HEK293 (cell line): Measurements from ENCODE around the gene HOXB4.

Experiments used
- BCL11B ChIP-seq: fragments of 450-650 bp; formaldehyde crosslinking; IDR thresholded peaks from 2 replicates; pipeline ENCODE4 v1.5.1; 2016; ENCODE audit warnings: low read depth, missing biosample characterization, missing genetic modification characterization
- GLIS2 ChIP-seq: fragments of 450-650 bp; formaldehyde crosslinking; IDR thresholded peaks from 2 replicates; pipeline ENCODE4 v1.5.1; 2016; ENCODE audit warnings: missing biosample characterization, missing genetic modification characterization
- KLF10 ChIP-seq: fragments of 450-650 bp; IDR thresholded peaks from 2 replicates; pipeline ENCODE4 v1.5.1; 2018; ENCODE audit warnings: missing biosample characterization, mild to moderate bottlenecking, missing genetic modification characterization
- REPIN1 ChIP-seq: fragments of 450-650 bp; formaldehyde crosslinking; IDR thresholded peaks from 2 replicates; pipeline ENCODE4 v1.5.1; 2017; ENCODE audit warnings: missing biosample characterization, missing genetic modification characterization, low read depth
- SCRT2 ChIP-seq: fragments of 450-650 bp; formaldehyde crosslinking; IDR thresholded peaks from 2 replicates; pipeline ENCODE4 v1.5.1; 2016; ENCODE audit warnings: missing biosample characterization, missing genetic modification characterization
- YY2 ChIP-seq: fragments of 450-650 bp; formaldehyde crosslinking; IDR thresholded peaks from 2 replicates; pipeline ENCODE4 v1.5.1; 2016; ENCODE audit warnings: missing biosample characterization, missing genetic modification characterization
- ZEB2 ChIP-seq: fragments of 450-650 bp; formaldehyde crosslinking; IDR thresholded peaks from 2 replicates; pipeline ENCODE4 v1.5.1; 2016; ENCODE audit warnings: missing biosample characterization, missing genetic modification characterization
- ZFP41 ChIP-seq: fragments of 450-650 bp; formaldehyde crosslinking; IDR thresholded peaks from 2 replicates; pipeline ENCODE4 v1.5.1; 2016; ENCODE audit warnings: missing biosample characterization, missing genetic modification characterization, borderline replicate concordance
- ZFP69B ChIP-seq: fragments of 450-650 bp; formaldehyde crosslinking; IDR thresholded peaks from 2 replicates; pipeline ENCODE4 v1.5.1; 2016; ENCODE audit warnings: missing biosample characterization, missing genetic modification characterization
- ZNF202 ChIP-seq: fragments of 450-650 bp; formaldehyde crosslinking; IDR thresholded peaks from 2 replicates; pipeline ENCODE4 v1.5.1; 2016; ENCODE audit warnings: missing biosample characterization, missing genetic modification characterization, borderline replicate concordance
- ZNF239 ChIP-seq: fragments of 450-650 bp; formaldehyde crosslinking; IDR thresholded peaks from 2 replicates; pipeline ENCODE4 v1.5.1; 2016; ENCODE audit warnings: missing biosample characterization, missing genetic modification characterization
- ZNF394 ChIP-seq: fragments of 450-650 bp; formaldehyde crosslinking; IDR thresholded peaks from 2 replicates; pipeline ENCODE4 v1.5.1; 2016; ENCODE audit warnings: missing biosample characterization, missing genetic modification characterization, mild to moderate bottlenecking, moderate library complexity, borderline replicate concordance
- ZNF510 ChIP-seq: fragments of 450-650 bp; formaldehyde crosslinking; IDR thresholded peaks from 2 replicates; pipeline ENCODE4 v1.5.1; 2018; ENCODE audit warnings: mild to moderate bottlenecking, missing genetic modification characterization, missing biosample characterization; ENCODE audit not compliant: insufficient replicate concordance
- ZNF585B ChIP-seq: fragments of 450-650 bp; formaldehyde crosslinking; IDR thresholded peaks from 2 replicates; pipeline ENCODE4 v1.5.1; 2016; ENCODE audit warnings: missing biosample characterization, missing genetic modification characterization
- ZNF776 ChIP-seq: fragments of 450-650 bp; formaldehyde crosslinking; IDR thresholded peaks from 2 replicates; pipeline ENCODE4 v1.5.0; 2017; ENCODE audit warnings: missing biosample characterization, missing genetic modification characterization, borderline replicate concordance
- TF ChIP-seq, protein P1 (sequence below): fragments of 450-650 bp; formaldehyde crosslinking; IDR thresholded peaks from 2 replicates; pipeline ENCODE4 v1.5.1; 2016; ENCODE audit warnings: missing biosample characterization, missing genetic modification characterization
- TF ChIP-seq, protein P2 (sequence below): sonication (generic); formaldehyde crosslinking; IDR thresholded peaks from 2 replicates; pipeline ENCODE4 v1.8.1; 2022; ENCODE audit warnings: mild to moderate bottlenecking, moderate library complexity, missing genetic modification reagents
- TF ChIP-seq, protein P3 (sequence below): fragments of 450-650 bp; formaldehyde crosslinking; IDR thresholded peaks from 2 replicates; pipeline ENCODE4 v1.5.1; 2016; ENCODE audit warnings: missing biosample characterization, missing genetic modification characterization, borderline replicate concordance
- TF ChIP-seq, protein P4 (sequence below): fragments of 450-650 bp; formaldehyde crosslinking; IDR thresholded peaks from 2 replicates; pipeline ENCODE4 v1.5.1; 2016; ENCODE audit warnings: missing biosample characterization, missing genetic modification characterization
- TF ChIP-seq, protein P5 (sequence below): fragments of 450-650 bp; formaldehyde crosslinking; IDR thresholded peaks from 2 replicates; pipeline ENCODE4 v1.5.1; 2016; ENCODE audit warnings: missing biosample characterization, missing genetic modification characterization
- TF ChIP-seq, protein P6 (sequence below): fragments of 450-650 bp; formaldehyde crosslinking; IDR thresholded peaks from 2 replicates; pipeline ENCODE4 v1.5.1; 2016; ENCODE audit warnings: missing biosample characterization, missing genetic modification characterization
- TF ChIP-seq, protein P7 (sequence below): fragments of 450-650 bp; formaldehyde crosslinking; IDR thresholded peaks from 2 replicates; pipeline ENCODE4 v1.5.1; 2016; ENCODE audit warnings: missing biosample characterization, missing genetic modification characterization

Gene HOXB4

DNA sequence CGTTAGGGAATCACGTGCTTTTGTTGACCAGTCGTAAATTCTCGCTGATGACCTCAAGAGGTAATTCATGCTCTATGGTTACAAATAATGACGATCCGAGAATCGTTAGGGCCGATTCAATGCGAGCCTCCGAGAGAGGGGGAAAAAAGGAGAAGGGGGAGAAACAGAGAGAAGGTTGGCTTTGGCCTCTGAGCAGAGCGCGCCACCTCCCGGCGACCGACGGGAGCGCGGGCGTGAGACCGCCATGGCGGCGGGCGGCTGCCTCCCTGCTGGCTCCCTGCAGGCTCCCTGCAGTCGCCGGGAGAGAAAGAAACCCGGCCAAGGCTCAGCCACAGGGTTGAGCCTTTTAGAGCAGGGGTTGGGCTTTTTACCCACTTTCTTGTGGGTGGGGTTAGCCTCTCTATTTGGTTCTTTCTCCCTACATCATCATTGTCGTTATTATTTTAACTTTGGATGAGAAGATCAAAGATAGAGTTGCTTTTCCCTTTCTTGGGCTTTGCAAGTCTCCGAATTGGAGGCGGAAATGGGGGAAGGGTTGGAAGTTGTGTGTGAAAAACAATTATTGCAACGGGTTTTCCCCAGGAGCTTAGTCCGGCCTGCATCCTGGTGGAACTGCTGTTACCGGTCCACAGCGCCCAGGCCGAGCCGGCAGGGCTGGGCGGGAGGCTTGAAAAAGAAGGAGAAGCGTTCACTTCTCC is 15.8 kb upstream of the HOXB4 start (continued):
- TF ChIP-seq, protein P1, sequence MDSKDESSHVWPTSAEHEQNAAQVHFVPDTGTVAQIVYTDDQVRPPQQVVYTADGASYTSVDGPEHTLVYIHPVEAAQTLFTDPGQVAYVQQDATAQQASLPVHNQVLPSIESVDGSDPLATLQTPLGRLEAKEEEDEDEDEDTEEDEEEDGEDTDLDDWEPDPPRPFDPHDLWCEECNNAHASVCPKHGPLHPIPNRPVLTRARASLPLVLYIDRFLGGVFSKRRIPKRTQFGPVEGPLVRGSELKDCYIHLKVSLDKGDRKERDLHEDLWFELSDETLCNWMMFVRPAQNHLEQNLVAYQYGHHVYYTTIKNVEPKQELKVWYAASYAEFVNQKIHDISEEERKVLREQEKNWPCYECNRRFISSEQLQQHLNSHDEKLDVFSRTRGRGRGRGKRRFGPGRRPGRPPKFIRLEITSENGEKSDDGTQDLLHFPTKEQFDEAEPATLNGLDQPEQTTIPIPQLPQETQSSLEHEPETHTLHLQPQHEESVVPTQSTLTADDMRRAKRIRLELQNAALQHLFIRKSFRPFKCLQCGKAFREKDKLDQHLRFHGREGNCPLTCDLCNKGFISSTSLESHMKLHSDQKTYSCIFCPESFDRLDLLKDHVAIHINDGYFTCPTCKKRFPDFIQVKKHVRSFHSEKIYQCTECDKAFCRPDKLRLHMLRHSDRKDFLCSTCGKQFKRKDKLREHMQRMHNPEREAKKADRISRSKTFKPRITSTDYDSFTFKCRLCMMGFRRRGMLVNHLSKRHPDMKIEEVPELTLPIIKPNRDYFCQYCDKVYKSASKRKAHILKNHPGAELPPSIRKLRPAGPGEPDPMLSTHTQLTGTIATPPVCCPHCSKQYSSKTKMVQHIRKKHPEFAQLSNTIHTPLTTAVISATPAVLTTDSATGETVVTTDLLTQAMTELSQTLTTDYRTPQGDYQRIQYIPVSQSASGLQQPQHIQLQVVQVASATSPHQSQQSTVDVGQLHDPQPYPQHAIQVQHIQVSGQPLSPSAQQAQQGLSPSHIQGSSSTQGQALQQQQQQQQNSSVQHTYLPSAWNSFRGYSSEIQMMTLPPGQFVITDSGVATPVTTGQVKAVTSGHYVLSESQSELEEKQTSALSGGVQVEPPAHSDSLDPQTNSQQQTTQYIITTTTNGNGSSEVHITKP = peak; percentile 98
- TF ChIP-seq REPIN1 (no peak), ZNF394 (peak; percentile 20; the same call in 1 of the 2 replicates), SCRT2 (no peak), ZFP69B (tag by site-specific recombination) (peak; percentile 76), ZNF776 (tag by site-specific recombination) (no peak), KLF10 (peak; percentile 23; the same call in 1 of the 2 replicates), BCL11B (tag by site-specific recombination) (peak; percentile 69; the same call in 1 of the 2 replicates), ZNF585B (tag by site-specific recombination) (no peak), GLIS2 (tag by site-specific recombination) (peak; percentile 93), ZNF239 (no peak), YY2 (peak; percentile 87), ZEB2 (tag by site-specific recombination) (peak; percentile 90), ZNF202 (tag by site-specific recombination) (no peak), ZFP41 (tag by site-specific recombination) (no peak), ZNF510 (no peak)
- TF ChIP-seq, protein P2, sequence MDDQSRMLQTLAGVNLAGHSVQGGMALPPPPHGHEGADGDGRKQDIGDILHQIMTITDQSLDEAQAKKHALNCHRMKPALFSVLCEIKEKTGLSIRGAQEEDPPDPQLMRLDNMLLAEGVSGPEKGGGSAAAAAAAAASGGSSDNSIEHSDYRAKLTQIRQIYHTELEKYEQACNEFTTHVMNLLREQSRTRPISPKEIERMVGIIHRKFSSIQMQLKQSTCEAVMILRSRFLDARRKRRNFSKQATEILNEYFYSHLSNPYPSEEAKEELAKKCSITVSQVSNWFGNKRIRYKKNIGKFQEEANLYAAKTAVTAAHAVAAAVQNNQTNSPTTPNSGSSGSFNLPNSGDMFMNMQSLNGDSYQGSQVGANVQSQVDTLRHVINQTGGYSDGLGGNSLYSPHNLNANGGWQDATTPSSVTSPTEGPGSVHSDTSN = no peak
- TF ChIP-seq, protein P3, sequence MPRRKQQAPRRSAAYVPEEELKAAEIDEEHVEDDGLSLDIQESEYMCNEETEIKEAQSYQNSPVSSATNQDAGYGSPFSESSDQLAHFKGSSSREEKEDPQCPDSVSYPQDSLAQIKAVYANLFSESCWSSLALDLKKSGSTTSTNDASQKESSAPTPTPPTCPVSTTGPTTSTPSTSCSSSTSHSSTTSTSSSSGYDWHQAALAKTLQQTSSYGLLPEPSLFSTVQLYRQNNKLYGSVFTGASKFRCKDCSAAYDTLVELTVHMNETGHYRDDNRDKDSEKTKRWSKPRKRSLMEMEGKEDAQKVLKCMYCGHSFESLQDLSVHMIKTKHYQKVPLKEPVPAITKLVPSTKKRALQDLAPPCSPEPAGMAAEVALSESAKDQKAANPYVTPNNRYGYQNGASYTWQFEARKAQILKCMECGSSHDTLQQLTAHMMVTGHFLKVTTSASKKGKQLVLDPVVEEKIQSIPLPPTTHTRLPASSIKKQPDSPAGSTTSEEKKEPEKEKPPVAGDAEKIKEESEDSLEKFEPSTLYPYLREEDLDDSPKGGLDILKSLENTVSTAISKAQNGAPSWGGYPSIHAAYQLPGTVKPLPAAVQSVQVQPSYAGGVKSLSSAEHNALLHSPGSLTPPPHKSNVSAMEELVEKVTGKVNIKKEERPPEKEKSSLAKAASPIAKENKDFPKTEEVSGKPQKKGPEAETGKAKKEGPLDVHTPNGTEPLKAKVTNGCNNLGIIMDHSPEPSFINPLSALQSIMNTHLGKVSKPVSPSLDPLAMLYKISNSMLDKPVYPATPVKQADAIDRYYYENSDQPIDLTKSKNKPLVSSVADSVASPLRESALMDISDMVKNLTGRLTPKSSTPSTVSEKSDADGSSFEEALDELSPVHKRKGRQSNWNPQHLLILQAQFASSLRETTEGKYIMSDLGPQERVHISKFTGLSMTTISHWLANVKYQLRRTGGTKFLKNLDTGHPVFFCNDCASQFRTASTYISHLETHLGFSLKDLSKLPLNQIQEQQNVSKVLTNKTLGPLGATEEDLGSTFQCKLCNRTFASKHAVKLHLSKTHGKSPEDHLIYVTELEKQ (tag by site-specific recombination) = no peak; the same call in 1 of the 2 replicates
- TF ChIP-seq, protein P4, sequence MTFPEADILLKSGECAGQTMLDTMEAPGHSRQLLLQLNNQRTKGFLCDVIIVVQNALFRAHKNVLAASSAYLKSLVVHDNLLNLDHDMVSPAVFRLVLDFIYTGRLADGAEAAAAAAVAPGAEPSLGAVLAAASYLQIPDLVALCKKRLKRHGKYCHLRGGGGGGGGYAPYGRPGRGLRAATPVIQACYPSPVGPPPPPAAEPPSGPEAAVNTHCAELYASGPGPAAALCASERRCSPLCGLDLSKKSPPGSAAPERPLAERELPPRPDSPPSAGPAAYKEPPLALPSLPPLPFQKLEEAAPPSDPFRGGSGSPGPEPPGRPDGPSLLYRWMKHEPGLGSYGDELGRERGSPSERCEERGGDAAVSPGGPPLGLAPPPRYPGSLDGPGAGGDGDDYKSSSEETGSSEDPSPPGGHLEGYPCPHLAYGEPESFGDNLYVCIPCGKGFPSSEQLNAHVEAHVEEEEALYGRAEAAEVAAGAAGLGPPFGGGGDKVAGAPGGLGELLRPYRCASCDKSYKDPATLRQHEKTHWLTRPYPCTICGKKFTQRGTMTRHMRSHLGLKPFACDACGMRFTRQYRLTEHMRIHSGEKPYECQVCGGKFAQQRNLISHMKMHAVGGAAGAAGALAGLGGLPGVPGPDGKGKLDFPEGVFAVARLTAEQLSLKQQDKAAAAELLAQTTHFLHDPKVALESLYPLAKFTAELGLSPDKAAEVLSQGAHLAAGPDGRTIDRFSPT (tag by site-specific recombination) = peak; percentile 35; the same call in 1 of the 2 replicates
- TF ChIP-seq, protein P5, sequence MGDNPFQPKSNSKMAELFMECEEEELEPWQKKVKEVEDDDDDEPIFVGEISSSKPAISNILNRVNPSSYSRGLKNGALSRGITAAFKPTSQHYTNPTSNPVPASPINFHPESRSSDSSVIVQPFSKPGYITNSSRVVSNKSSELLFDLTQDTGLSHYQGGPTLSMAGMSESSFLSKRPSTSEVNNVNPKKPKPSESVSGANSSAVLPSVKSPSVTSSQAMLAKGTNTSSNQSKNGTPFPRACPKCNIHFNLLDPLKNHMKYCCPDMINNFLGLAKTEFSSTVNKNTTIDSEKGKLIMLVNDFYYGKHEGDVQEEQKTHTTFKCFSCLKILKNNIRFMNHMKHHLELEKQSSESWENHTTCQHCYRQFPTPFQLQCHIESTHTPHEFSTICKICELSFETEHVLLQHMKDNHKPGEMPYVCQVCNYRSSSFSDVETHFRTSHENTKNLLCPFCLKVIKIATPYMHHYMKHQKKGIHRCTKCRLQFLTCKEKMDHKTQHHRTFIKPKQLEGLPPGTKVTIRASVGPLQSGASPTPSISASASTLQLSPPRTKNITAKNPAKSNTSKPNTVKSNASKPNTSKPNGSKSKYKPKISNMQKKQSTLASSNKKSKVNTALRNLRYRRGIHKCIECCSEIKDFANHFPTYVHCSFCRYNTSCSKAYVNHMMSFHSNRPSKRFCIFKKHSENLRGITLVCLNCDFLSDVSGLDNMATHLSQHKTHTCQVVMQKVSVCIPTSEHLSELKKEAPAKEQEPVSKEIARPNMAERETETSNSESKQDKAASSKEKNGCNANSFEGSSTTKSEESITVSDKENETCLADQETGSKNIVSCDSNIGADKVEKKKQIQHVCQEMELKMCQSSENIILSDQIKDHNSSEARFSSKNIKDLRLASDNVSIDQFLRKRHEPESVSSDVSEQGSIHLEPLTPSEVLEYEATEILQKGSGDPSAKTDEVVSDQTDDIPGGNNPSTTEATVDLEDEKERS (tag by site-specific recombination) = no peak
- TF ChIP-seq, protein P6, sequence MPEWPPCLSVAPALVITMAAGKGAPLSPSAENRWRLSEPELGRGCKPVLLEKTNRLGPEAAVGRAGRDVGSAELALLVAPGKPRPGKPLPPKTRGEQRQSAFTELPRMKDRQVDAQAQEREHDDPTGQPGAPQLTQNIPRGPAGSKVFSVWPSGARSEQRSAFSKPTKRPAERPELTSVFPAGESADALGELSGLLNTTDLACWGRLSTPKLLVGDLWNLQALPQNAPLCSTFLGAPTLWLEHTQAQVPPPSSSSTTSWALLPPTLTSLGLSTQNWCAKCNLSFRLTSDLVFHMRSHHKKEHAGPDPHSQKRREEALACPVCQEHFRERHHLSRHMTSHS = no peak
- TF ChIP-seq, protein P7, sequence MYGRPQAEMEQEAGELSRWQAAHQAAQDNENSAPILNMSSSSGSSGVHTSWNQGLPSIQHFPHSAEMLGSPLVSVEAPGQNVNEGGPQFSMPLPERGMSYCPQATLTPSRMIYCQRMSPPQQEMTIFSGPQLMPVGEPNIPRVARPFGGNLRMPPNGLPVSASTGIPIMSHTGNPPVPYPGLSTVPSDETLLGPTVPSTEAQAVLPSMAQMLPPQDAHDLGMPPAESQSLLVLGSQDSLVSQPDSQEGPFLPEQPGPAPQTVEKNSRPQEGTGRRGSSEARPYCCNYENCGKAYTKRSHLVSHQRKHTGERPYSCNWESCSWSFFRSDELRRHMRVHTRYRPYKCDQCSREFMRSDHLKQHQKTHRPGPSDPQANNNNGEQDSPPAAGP (tag by site-specific recombination) = peak; percentile 86
